ENCODE results near the gene HIBCH.

Gene HIBCH

GRCh38 chr2:190221429-190221828 lies 98.2 kb downstream of the HIBCH start:
- DNase-seq, result no peak

- no peak for DNase-seq
Observed at GRCh38 chr2:190219186-190219585, 100.4 kb downstream of the HIBCH start.

GRCh38 chr2:190217616-190218015 lies 102.0 kb downstream of the HIBCH start:
- DNase-seq, result no peak

GRCh38 chr2:190216829-190217228 lies 102.8 kb downstream of the HIBCH start:
- no peak for DNase-seq

DNA sequence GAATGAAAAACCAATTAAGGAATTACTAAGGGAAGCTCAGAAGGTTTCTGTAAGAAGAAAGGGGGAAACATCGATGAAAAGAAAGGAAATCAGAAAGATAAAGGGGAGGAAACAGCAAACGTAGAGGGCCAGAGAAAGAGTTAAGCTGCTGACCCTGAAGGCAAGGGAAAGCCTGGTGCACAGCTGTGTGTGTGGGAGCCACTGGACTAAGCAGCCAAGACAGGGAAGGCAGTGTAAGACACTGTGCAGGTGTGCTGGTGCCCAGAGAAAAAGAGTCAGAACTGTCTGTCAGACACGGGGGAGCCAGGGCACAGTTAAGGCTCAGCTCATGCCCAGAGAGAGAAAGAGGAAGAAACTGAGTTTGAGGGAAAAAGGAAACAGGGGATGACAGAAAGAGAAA lies 104.0 kb downstream of the HIBCH start:
- DNase-seq, result no peak

DNA sequence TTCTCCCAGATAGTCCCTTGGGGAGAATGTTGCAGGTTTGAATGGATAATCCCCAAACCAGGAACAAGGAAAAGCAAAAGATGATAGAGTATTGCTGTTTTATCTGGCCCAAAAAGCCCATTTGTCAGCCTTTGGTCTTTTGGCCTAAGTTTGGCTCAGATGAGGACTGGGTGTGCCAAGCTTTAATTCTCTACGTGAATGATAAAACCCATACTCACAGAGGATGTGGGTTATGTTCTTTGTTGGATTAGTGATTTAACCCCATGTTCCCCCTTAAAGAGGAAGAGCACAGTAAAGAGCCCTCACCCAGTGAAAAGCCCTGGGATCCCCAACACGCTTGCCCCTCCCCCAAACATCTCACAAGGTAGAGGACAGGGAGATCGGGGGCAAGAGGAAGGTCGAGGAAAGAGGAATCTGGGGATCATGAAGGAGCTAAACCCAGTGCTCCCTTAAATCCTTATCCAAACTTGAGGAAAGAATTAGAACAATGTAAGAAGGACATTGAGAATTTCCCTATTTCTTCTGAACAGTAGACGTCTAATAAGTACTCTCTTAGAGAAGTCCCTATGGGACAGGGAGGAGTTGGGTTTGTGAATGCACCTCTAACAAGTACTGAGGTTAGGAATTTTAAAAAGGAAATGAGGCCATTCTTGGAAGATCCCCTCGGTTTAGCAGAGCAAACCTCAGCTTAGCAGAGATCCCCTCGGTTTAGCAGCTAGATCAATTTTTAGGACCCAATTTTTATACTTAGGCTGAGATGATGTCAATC lies 105.0 kb downstream of the HIBCH start:
- no peak for DNase-seq

DNA sequence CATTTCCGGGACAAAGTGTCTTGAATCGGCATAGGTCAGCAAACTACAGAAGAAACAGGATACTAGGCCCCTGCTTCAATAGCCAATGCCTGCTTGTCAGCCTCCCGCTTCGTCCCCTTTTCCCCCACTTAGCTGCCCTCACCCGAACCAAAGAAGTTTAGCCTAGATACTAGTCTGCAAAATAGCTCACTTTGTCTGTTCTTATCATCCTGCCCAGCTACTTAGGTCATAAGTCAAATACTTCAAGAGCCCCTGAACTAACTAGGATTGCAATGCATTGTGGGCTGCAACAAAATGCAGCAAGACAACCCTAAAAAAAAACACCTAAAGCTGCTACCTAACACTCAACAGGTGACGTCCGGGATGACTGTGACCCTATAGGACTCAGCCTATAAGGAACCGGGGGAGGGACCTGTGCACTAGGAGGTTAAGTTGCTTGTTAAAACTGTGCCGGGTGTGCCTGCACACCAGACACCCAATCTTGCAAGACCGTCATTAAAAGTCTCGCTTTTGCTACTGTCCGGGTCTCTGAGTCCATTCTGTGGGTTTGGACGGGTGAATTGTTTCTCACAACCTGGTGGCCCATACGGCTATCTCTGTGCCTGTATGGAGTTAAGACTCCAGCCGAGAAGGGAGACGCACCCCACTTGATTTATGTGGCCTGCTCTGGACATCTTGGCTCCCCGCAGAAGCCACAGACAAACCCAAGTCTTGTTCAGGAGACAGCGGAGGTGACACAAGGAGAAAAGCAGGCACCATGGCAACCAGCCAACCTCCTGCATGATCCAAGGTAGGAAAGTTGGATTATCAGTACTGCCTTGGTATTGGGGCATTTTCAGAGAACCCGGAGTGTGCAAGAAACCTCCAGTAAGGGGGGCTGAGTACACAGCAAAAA lies 105.9 kb downstream of the HIBCH start:
- DNase-seq, result no peak

- DNase-seq, result peak; percentile 5
Observed at GRCh38 chr2:190210471-190210870, 109.2 kb downstream of the HIBCH start.

GRCh38 chr2:190209559-190209958 lies 110.1 kb downstream of the HIBCH start:
- DNase-seq, result no peak

DNA sequence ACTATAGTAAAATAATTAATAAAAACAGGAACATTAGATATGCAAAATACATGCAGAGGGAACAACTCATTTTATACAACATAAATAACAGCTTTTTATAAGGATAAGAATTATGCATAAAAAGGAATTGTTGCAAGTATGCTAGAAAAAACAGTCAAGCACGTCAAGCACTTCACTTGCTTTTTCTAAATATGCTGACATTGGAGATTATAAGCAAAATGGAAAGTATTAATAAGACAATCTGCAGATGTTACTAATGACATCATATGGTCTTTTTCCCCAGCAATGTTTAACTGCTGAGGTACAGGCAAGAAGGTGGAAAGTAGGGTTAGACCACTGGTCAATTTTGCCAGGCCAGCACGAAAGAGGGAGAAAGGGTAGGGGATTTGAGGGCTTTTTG lies 111.7 kb downstream of the HIBCH start:
- DNase-seq, result no peak

- peak; percentile 17 for DNase-seq
Observed at GRCh38 chr2:190205657-190206056, 114.0 kb downstream of the HIBCH start.

- no peak for DNase-seq
Observed at GRCh38 chr2:190202604-190203003, 117.0 kb downstream of the HIBCH start.

GRCh38 chr2:190202018-190202417 lies 117.6 kb downstream of the HIBCH start:
- no peak for DNase-seq

DNA sequence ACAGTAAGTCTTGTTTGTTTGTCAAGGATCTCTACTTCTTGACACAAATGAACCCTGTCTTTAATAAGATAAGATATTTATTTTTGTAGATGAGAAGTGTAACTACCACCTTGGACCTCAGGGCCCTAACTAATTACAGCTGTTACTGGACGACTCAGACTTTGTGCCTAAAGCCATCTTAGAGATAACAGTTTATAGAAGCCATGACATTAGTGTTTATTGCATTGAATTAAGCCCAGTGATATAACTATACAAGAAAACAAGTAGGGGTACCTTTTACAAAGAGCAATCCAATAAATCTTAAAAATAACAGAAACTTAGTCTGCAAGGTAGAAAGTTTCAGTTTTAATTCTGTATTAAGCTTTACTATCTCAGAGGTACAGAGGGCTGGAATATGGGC lies 119.0 kb downstream of the HIBCH start:
- no peak for DNase-seq

GRCh38 chr2:190199530-190199929 lies 120.1 kb downstream of the HIBCH start:
- no peak for DNase-seq

GRCh38 chr2:190199109-190199508 lies 120.5 kb downstream of the HIBCH start:
- DNase-seq, result no peak

- no peak for DNase-seq
Observed at GRCh38 chr2:190197143-190197720, 122.4 kb downstream of the HIBCH start.

DNA sequence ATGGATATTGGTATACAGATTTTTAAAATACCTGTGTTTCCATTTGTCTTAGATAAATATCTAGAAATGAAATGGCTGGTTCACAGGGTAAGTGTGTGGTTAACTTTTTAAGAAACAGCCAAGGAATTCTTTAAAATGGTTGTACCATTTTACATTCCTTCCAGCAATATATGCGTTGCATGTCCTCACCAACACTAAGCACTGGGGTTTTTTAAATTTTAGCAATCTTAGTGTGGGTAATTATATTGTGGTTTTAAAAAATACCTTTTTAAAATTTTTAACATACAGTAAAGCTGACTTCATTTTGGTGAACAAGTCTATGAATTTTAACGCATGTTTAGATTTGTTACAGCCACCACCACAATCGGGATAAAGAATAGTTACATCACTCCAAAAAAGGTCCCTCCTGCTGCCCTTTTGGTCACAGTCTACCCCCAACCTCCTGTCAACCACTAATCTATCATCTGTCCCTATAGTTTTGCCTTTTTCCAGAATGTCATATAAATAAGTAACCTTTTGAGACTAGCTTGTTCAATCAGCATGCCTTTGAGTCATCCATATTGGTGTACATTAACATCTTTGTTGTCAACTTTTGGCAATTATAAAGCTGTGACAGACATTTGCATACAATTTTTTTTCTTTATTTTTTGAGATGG lies 129.0 kb downstream of the HIBCH start:
- no peak for DNase-seq

DNA sequence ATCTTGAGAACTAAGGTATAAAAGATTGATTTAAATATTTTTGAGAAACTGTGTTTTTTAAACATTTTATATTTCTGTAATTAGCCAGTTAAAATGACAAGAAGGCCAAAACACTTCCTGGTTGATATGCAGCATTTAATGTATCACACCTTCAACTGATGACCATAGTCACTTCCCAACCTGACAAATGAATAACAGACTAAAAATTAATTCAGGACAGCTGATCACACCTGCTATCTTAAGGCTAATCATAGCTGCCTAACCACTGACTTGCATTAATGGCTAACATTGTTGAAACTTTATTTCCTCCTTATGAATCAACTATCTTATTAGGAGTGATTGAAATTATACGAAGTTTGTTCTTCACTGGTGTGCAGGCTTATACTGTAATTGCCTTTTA lies 131.3 kb downstream of the HIBCH start:
- DNase-seq, result no peak

- DNase-seq, result no peak
Observed at GRCh38 chr2:190186238-190186637, 133.4 kb downstream of the HIBCH start.

DNA sequence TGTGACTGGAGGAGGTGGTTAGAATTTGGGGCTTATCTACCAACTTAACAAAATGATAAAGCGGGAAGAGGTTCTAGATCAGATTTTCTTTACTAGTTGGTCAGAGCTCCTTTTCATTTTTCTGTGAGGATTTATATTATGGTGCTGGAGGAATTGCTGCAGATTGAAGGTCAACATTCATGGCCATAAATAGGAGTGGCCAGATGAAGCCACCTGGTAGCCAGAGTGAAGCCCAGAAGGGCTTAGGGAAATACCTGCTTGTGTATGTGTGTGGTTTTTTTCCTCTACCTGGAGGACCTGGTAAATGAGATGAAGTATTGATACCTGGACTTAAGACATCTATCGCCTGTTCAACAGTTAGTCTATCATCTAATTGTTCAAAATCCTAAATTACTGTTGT lies 134.2 kb downstream of the HIBCH start:
- no peak for DNase-seq

- no peak for DNase-seq
Observed at GRCh38 chr2:190184460-190184859, 135.2 kb downstream of the HIBCH start.

DNA sequence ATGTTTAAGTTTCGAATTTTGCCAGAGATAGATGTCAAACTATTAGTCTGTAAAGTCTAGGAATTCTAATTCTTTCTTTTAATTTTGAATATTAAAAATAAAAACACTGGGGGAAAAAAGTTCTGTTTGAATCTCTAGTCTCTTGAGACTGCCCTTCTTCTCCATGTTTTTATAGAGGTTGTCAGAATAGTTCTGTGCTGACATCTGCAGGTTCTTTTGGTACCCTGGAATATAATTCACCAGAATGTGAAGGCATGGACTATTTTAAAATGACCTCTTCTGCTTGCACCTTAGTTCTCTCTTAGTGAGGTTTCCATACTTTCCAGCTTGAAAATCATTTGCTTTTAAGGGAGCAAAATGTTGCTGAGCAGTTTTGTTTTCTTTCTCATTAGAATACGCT lies 136.1 kb downstream of the HIBCH start:
- DNase-seq, result peak; percentile 11
